NT2/D1 (cell line): ENCODE data around the gene LIPJ.

Source experiments
- YY1 ChIP-seq: IDR thresholded peaks from 2 replicates; pipeline ENCODE4 v1.6.1; 2011; ENCODE audit not compliant: insufficient read length, insufficient read depth
- ZNF274 ChIP-seq: IDR thresholded peaks from 2 replicates; pipeline ENCODE4 v1.6.1; 2011; ENCODE audit warnings: mild to moderate bottlenecking, low read depth, low read length

GRCh38 chr10:88608780-88609179, 22.2 kb downstream of the LIPJ start:
- TF ChIP-seq ZNF274 (no peak), YY1 (no peak)
